Embryonic facial prominence (tissue), 1 donor: ENCODE data around the gene MRPS10.
"Not testable (repeated sequence)": the region's sequence is repeated elsewhere in the genome, so short reads cannot be mapped to it uniquely, and the experiment has no call there.

Experiments
- DNase-seq: peaks from one replicate; pipeline ENCODE4 v3.0.0-alpha.2; 2016; ENCODE audit errors: extremely low spot score

Gene MRPS10

DNA sequence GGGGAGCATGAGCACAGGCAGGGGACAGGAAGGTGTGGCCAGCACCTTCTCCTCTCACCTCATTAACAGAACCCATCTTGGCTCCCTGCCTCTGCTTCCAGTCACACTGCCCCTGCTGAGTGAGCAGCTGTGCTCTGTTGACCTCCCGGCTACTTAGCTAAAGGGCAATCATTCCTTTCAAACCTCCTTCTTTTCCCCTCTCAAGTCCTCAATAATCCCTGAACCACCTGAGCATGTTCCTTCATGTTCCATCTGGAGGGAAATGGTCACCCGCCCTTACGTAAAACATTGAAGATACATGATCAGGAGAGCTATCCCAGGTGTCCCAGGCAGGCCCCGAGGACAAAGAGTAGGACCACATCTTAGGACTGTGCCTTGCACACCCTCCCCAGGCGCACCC is 21.7 kb upstream of the MRPS10 start:
- no peak for DNase-seq

DNA sequence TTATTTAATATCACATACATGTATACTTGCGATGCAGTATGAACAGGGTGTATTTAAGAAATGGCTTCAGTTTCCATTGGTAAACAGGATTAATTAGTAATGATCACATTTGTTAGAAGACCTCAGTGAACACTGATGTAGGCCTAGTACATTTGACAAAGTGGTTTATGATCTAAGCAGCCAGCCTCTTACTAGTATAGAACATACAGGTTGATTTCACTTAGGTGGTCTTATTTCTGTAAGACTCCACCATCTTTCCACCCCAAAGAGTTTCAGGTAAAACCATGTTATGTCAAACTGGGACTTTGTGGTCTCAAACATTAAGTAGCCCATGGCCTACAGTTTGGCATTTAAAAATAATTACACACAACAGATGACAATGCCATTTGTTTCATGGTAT is 20.2 kb upstream of the MRPS10 start:
- DNase-seq = no peak

DNA sequence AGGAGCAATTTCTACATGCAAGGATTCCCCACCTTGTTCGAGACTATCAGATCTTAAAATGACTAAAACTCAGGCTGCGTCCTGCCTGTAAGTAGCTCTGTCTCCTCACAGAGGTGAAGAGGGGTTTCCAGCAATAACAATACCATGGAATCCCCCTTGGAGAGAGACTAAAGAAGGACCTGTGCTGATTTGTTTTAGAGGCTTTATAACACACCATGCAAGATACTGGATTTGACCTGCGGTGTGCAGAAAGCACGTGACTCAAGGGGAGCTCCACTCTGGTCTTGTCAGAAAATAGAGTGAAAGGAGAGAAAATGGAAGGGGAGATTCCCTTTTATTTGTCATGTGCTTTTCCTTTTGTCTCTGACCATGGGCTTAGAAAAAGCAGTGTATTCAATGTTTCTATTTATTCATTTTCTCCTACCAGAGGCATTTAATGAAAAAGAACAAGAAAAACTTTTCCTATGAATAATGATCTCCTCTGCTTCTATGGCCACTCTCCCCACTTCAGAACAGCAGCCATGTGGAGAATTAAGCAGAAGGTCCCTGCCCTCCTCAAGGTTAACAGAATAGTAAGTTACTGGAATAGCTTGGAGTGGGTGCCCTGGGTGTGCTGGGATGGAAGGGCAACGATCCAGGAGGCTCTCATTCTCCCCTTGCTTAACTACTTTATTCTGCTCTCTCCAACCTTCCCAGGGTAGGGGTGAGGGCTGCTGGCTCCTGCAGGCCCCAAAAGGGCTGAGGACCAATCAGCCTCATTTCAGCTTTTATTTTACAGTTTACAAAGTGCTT is 19.2 kb upstream of the MRPS10 start:
- DNase-seq = no peak

DNA sequence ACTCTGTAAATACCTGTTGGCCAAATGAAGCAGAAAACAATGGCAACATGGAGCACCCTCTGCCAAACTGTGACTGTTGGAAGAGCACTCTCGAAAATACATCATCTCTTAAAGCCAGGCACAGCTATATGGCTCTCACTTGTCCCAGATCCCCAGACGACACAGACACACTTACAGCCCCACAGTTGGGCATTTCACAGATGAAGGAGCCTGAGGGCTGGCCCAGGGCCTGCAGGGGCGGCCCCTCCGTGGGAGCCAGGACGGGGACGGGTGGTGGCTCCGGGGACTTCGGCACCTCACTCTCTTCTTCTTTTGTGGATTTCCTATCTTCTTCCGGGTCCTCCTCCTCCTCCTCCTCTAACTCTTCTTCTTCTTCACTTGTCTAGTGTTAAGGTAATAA is 18.4 kb upstream of the MRPS10 start:
- DNase-seq = no peak

DNA sequence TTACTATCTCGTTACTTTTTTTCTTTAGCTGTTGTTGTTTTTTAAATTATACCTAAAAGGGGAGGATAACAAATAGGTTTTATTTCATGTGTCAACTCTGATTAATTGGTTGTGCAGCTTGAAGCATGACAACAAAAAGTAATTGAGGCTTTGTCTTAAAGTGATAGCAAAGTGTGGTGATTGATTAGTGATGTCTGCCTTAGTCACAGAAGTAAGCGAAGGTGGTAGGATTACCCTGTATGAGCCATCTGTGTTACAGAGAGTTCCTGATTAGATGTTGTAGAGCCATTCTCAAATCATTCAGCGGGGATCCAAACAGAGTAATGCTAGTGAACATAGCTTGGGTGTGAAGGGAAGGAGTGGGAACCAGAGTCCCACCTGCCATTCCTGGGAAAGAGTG is 14.4 kb upstream of the MRPS10 start:
- no peak for DNase-seq

DNA sequence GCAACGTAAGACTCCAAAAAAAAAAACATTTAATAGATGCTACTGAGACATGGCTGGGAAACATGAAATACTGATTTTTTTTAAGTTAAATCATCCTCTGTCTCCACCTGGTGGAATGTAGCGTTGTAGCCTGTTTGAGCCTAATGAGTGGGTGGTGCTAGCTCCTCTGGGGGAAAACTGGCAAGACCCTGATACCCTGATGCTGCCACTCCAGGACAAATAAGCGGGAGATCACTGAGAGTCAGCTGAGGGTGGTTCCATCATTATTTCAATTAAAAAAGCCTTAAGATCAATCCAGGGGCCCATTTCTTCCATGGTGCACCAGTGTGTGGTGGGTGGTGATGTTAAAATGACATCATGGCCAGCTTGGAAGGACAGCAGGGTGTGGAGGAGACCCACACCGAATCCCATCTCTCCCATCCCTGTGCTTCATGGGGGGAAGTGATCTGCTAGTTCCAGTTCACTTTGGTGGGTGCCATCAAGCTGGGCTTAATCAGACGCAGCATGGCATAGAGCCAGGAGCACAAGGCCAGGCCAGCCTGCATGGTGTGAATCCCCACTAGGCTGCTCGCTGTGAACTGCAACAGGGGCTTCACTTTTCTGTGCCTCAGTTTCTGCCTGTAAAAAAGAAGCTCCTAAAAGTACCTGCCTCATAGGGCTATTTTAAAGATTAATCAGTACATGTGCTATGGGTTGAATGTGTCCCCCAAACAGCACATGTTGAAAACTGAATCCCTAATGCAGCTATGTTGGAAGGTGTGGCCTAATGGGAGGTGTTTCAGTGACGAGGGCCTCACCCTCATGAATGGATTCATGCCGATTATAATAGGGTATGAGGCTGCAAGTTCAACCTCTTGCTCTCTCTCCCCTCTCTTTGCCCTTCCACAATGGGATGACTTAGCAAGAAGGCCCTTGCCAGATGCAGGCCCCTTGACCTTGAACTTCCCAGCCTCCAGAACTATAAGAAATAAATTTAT is 13.0 kb upstream of the MRPS10 start:
- no peak for DNase-seq

DNA sequence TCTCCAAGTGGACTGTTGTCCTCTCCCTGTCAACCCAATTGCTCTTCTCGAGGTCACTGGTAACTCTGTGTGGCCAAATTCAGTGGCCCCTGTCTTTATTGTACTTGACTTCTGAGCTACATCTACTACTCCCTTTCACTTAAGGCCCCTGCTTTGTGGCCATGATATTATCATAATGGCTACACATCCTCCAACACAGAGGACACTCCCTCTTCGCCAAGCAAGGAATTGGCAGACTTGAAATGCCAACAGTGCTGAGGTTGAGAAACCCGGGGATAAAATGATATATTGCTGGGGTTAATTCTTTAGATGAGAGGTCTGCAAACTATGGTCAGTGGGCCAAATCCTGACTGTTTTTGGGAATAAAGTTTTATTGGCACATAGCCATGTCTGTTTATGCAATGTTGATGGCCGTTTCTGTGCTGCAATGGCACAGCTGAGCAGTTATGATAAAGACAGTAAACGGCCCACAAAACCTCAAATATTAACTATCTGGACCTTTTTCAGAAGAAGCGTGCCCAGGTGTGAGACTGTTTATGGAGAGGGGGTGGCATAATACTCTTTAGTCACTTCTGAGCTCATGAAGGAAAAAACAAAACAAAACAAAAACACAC is 12.0 kb upstream of the MRPS10 start:
- no peak for DNase-seq

DNA sequence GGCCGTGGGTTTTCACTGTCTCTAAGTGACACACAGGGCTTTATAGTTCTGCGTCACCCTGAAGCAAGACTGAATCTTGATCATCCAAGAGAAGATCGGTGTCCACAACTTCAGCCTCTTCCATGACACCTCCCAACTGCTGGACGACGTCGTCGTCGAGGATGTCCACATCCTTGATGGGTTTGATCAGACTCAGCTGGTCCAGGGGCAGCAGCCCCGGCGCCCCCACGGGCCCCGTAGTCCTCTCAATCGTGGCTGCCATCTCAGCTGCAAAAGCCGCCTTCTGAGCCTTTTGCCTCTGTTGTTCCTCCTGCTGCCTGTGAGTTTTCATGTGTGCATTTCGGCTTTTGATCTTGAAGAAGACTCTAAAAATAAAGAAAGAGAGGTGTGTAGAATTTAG is 10.6 kb upstream of the MRPS10 start:
- no peak for DNase-seq

DNA sequence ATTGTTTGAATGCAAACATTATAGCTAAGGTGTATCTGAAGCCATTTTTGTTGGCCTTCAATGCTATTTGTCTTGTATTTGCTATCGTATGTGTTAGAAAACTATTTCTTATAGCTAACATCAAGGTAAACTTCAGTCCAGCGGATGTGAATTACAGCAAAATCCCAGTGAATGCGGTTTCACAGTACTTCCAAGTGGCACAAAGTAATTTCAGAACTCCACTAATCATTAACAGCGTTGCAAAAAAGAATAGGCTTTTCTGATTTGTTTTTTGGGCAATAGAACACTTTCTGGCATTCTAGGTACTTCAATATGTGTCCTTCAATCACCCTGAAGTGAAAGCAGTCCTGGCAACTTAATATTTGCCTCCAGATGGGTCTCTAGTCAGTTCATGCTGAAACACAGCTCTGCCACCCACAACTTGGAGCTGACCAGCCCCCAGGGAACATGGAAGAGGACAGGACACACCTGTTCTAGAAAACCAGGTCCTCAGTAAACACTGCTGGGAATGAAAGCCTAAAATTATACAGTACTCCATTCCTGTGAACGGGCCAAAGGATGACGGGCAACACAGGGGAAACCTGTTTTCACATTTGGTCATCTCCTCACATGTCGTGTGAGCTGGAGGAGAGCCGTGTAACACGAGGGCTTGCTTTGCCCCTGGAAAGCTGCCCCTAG is 9.7 kb upstream of the MRPS10 start:
- no peak for DNase-seq

DNA sequence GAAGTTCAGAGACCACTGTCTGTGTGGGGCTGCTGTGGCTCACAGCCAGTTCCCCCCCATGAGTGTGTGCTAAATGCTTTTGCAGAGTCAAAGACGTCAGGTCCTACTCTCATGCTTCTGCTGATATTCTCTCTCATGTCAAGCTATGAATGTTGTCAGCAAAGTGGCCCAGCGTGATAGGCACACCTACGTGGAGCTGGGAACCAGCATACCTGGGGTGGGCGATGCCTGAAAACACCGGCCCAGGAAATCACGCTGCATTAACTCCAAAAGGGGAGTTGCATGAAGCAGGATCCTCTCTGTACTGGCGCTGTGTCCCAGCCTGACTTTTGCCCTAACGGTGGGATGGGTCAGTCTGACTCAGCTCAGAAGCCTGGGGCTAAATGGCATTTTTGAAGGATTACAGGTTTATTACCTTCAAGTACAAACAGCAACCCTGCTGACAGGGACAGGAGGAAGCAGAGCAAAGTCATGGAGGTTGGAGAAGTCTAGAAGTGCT is 9.0 kb upstream of the MRPS10 start:
- DNase-seq = no peak

DNA sequence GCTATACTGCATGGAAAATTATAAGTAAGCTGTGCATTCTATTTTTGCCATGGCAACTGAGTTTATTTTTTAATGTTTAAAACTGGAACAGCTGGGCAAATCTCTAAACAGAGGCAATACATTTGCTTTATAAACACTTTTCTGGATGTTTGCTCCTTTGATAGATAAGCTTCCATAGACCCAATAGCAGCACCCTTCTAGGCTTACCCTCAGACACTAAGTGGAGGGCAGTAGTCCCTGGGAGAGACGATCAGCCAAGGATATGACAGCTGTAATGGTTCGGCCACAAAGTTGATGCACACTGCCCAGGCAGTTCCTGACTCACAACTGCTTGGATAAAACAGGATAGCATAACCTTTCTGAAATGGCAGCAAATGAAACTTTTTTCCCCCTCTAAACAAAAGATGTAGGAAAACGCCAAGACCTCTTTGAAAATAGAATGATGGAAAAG is 8.5 kb upstream of the MRPS10 start:
- no peak for DNase-seq

DNA sequence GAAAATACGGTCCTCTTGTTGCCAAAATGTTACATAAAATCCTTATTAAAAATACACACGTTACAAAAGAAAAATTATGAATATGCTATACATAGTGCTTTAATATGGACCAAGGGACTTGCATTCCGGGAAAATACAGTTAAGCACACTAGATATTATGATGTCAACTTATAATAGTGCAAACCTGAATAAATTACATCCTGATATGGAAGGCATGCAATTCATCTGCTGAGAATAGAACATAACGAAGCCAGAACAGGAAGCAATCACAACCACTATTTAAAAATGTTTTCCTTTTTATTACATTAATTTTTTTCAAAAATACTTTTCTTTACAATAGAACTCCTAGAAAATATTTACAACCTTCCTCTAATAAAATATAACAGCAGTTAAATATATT is 7.8 kb upstream of the MRPS10 start:
- no peak for DNase-seq

DNA sequence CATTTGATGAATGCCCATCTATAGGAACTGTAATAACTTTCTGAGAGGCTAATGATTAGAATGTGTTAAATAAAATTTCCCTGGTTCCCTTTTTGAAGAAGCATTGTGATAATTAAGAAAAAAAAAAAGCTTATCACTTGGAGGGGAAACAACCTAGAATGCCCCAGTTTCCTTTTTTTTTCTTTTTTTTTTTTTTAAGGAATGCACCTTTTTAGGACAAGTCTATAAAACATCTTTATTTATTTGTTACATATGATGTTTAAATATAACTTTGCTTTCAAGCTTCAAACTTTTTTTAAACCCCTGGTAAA is 7.3 kb upstream of the MRPS10 start:
- DNase-seq = no peak

DNA sequence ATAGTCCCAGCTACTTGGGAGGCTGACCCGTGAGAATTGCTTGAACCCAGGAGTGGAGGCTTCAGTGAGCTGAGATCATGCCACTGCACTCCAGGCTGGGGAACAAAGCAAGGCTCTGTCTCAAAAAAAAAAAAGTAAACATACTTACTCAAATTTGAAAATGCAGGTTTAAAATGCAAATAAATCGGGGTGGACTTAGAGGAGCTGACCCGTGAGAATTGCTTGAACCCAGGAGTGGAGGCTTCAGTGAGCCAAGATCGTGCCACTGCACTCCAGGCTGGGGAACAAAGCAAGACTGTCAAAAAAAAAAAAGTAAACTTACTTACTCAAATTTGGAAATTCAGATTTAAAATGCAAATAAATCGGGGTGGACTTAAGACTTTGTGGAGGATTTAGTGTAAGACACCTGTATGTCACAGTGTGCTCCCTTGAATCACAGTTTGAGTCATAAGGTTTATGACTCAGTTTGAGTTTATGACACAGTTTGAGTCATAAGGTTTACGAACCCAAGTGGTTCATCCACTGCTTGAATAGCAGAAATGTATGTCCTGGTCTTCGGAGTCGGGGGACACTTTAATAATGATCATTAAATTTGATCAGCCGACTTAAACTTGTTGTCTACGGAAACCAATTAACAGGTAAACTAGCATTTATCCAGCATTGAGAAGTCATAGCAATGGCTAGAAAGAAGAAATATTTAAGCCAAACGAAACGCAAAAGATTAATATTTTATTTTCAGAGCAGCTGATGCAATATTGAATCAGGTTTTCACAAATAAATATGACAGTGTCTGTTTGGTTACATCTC is 6.8 kb upstream of the MRPS10 start:
- DNase-seq = no peak

DNA sequence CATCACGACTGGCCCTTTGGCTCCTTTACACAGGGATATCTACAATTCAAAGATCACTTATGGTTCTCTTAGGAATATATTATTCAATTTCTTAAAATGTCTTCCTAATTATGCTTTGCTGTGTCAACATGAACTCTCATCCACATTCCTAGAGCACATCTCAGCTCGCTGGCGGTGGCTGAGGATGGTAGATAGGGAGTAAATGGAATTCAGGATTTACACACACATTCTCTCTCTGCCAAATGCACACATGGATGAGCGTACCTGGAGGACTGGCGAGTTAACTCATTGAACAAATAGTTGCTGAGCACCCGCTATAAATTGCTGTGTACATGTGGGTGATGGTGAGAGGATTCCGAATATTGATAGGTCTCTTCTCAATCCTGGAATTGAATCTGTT is 4.8 kb upstream of the MRPS10 start:
- no peak for DNase-seq

DNA sequence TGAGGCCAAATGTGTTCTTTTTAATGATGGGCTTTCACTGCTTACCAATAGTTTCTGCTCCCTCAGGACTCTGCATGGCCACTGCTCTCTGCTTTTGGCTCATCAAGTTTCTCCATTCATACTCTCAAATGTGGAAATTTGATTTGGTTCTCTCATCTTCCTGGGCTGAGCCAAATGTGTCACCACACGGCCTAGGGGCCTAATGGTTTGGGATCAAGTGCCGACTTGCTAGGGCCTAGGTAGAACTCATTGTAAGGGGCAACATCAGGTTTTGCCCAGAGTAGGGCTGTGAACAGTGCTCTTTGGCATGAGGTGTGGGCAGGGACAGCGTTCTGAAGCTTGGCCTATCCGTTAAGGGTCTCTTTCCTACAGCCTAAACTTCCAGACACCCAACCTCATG is 3.9 kb upstream of the MRPS10 start:
- DNase-seq = no peak

DNA sequence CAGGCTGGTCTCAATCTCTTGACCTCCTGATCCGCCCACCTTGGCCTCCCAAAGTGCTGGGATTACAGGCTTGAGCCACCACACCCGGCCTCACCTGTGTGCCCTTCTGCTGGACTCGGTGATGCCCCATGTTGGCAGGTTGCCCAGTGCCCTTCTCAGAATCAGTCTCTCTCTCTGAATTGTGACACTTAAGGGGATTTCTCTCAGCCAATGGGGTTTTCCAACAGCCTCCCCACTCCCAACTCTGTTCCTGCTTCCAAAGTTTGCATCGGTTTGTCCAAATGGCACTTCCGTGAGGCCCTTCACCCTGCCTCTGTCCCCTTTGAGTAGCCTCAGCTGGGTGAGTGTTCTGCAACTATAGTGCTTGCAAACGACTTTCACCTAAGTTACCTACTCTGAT is 3.1 kb upstream of the MRPS10 start:
- DNase-seq = no peak

DNA sequence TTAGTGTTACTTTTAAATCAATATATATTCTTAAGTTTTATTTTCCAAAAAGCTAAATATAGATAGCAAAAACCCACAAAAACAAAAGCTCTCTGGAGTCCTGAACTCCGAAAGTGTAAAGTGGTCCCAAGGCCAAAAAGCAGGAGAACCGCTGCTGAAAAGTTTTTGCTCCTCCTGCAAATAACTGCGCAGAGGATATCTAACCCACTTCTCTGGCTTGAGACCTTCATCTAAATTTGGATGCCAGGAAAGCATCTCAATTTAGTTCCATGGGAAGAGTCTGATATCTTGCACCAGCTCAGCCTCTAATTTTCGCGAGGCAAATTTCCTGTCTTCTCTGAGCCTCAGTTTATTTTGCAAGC is 523 bp downstream of the MRPS10 start:
- no peak for DNase-seq

DNA sequence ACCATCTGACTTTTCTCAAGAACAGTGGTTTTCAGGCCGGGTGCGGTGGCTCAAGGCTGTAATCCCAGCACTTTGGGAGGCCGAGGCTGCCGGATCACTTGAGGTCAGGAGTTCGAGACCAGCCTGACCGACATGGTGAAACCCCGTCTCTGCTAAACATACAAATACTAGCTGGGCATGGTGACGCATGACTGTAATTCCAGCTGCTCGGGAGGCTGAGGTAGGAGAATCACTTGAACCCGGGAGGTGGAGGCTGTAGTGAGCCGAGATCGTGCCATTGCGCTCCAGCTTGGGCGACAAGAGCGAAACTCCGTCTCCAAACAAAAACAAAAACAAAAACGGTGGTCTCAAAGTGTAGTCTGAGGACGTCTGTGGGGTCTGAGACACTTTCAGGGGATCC is 1.2 kb downstream of the MRPS10 start:
- DNase-seq = not testable (repeated sequence)

DNA sequence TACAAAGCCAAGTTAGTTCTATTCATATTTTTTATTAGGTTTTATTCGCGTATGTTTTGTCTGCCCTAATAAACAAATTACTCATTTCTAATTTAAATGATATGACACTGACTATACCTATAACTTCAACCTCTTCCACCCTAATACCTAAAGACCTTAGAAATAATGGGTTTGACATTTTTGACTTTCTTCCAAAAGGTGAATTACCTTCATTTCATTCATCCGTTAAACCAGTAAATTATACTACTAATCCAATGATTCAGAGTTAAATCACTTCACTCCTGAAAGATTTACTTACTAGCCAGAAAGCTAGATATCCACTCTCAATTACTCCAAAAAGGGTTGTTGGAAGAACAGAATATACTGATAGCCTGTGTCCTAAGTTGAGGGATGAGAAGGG is 5.2 kb downstream of the MRPS10 start:
- DNase-seq = no peak

DNA sequence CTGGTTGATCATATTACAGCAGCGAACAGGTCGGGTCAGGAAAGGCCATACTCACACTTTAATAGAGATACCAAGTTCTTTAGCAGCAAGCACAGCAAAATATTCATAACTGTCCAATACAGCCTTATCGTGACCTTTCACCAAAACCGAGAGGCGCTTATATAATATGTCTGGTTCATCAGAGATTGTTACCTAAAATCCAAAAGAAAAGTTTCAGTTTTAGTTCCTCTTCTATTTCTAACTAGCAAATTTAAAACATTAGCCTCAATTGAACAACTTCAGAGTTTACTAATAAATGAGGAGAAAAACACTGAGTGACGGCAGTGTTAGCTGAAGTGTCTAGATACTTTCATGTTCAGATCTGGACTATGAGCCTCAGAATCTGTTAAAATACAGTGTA is 5.9 kb downstream of the MRPS10 start:
- no peak for DNase-seq
